Chondrocyte (in vitro differentiated cells): ENCODE measurements around the gene FAM168A. TPM values are rescaled to one million over a fixed set of nuclear protein-coding genes. Genes with fewer than 3 reads are reported as not detected.

Source experiments
- DNase-seq: peaks from one replicate; pipeline ENCODE4 v3.0.0; 2021; ENCODE audit warnings: mixed read lengths, low spot score
- H3K27ac Mint-ChIP-seq: one replicate; pipeline ENCODE4 v1.8.0; 2021; ENCODE audit warnings: mild to moderate bottlenecking, moderate library complexity, mixed read lengths; ENCODE audit not compliant: unreplicated experiment
- H3K27me3 Mint-ChIP-seq: 2 replicates; pipeline ENCODE4 v1.8.0; 2021; ENCODE audit warnings: low read depth, mixed read lengths
- H3K36me3 Mint-ChIP-seq: 2 replicates; pipeline ENCODE4 v1.8.0; 2021; ENCODE audit warnings: low read depth, mixed read lengths
- H3K4me1 Mint-ChIP-seq: 2 replicates; pipeline ENCODE4 v1.8.0; 2021; ENCODE audit warnings: low read depth, mild to moderate bottlenecking, mixed read lengths
- H3K4me3 Mint-ChIP-seq: one replicate; pipeline ENCODE4 v1.8.0; 2021; ENCODE audit warnings: mild to moderate bottlenecking, moderate library complexity, mixed read lengths; ENCODE audit not compliant: unreplicated experiment
- H3K9me3 Mint-ChIP-seq: 2 replicates; pipeline ENCODE4 v1.8.0; 2021; ENCODE audit warnings: low read depth, mixed read lengths
- CTCF ChIP-seq: fragments of 200-600 bp; sonication (generic); IDR thresholded peaks from 2 replicates; pipeline ENCODE4 v1.5.0; 2021; ENCODE audit warnings: antibody characterized with exemption, mild to moderate bottlenecking, moderate library complexity
- total RNA-seq: library from RNA; stranded (reverse); gene quantifications from 3 replicates; pipeline ENCODE4 v1.2.1, GENCODE V29; 2021

The FAM168A gene
- total RNA-seq, 1 donor from 2014 or later, result 53.7 TPM

- Mint-ChIP-seq H3K27ac (no peak overlapping the region), H3K9me3 (peaks cover 9% of the 10 kb centered on the region), H3K36me3 (peaks cover 8% of the 10 kb centered on the region), H3K4me3 (no peak overlapping the region), H3K27me3 (no peaks in the 10 kb centered on the region), H3K4me1 (peaks cover 17% of the 10 kb centered on the region)
- no peak for DNase-seq
- TF ChIP-seq CTCF, result no peak
Measured at GRCh38 chr11:73508243-73509176, 89.4 kb downstream of the FAM168A start.

DNA sequence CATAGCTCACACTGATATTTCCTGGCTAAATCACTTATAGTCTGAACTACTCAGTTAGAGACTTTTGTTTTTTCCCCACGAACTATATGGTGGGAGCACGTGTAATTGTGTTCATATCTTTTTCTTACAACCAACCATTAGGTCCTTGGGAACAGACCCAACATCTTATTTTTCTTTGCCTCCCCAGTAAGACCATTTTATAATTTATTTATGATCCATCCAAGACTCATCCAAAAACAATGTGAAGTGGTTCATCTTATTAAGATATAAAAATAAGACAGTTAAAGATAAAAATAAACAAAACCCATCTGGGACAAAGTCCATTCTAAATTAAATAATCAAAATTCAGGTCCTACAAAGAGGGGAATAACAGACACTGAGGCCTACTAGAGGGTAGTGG, 90.8 kb downstream of the FAM168A start:
- Mint-ChIP-seq H3K36me3 (peaks cover 10% of the 10 kb centered on the region), H3K4me3 (no peak overlapping the region), H3K27ac (peak overlapping the region; percentile 18), H3K9me3 (peaks cover 12% of the 10 kb centered on the region), H3K4me1 (peaks cover 17% of the 10 kb centered on the region), H3K27me3 (no peaks in the 10 kb centered on the region)
- no peak for DNase-seq
- TF ChIP-seq CTCF, result no peak

DNA sequence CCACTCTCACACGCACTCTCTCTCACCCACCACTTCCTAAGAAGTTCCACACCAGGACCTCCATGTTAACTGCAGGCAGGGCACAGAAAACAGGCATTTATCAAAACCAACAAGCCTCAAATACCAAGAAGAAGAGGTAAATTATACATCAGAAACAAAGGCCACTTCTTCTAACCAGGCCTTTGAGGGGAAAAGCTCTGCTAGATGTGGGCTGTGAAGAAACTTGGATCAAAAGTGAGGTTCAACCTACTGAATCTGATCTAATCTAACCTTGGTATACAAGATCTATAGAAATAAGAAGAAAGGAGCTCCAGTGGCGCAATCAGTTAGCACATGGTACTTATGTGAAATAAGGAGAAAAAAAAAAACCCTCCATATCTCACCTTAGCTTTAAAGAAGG, 91.9 kb downstream of the FAM168A start:
- Mint-ChIP-seq H3K27ac (no peak overlapping the region), H3K4me1 (peaks cover 22% of the 10 kb centered on the region)

GRCh38 chr11:73498343-73498742, 99.6 kb downstream of the FAM168A start:
- Mint-ChIP-seq H3K9me3 (peaks cover 7% of the 10 kb centered on the region), H3K27ac (no peak overlapping the region), H3K36me3 (peaks cover 7% of the 10 kb centered on the region), H3K4me3 (no peak overlapping the region), H3K4me1 (peaks cover 29% of the 10 kb centered on the region), H3K27me3 (no peaks in the 10 kb centered on the region)
- no peak for DNase-seq
- TF ChIP-seq CTCF, result no peak

More for the DNA sequence above, 91.9 kb downstream of the FAM168A start:
- H3K9me3 Mint-ChIP-seq, result peaks cover 17% of the 10 kb centered on the region
- no peak overlapping the region for H3K4me3 Mint-ChIP-seq
- DNase-seq, result no peak
- peaks cover 13% of the 10 kb centered on the region for H3K36me3 Mint-ChIP-seq
- no peaks in the 10 kb centered on the region for H3K27me3 Mint-ChIP-seq
- TF ChIP-seq CTCF, result no peak

GRCh38 chr11:73496134-73496533, 101.8 kb downstream of the FAM168A start:
- no peak overlapping the region for H3K4me3 Mint-ChIP-seq
- no peak for TF ChIP-seq CTCF
- H3K4me1 Mint-ChIP-seq, result peaks cover 24% of the 10 kb centered on the region
- DNase-seq, result no peak
- H3K9me3 Mint-ChIP-seq, result peaks cover under 1% of the 10 kb centered on the region
- peaks cover 2% of the 10 kb centered on the region for H3K36me3 Mint-ChIP-seq
- no peak overlapping the region for H3K27ac Mint-ChIP-seq
- H3K27me3 Mint-ChIP-seq, result no peaks in the 10 kb centered on the region
